Cardiac septum (tissue), 1 donor: ENCODE data around the gene SLC4A4. TPM values are rescaled to one million over a fixed set of nuclear protein-coding genes. Genes with fewer than 3 reads are reported as not detected.

ENCODE experiments used
- DNase-seq: peaks from one replicate; pipeline ENCODE4 v3.0.0-alpha.2; 2020; ENCODE audit warnings: low spot score
- intact Hi-C: fragments of 100-400 bp; cut with DNase I; formaldehyde crosslinking; loops from one replicate; pipeline ENCODE4 v1.14.0; 2022
- total RNA-seq: library from RNA; stranded (reverse); fragmentation: NEBNext Ultra II Directional; extraction: Animal tissue kit (Norgen Biotek cat#: 25700); gene quantifications from one replicate; pipeline ENCODE4 v1.2.1, GENCODE V29; 2021
- donor health status: DM: no; HTN: no; CAD: no.

Gene SLC4A4
- total RNA-seq, 1 donor from 2014 or later: 22.0 TPM

DNA sequence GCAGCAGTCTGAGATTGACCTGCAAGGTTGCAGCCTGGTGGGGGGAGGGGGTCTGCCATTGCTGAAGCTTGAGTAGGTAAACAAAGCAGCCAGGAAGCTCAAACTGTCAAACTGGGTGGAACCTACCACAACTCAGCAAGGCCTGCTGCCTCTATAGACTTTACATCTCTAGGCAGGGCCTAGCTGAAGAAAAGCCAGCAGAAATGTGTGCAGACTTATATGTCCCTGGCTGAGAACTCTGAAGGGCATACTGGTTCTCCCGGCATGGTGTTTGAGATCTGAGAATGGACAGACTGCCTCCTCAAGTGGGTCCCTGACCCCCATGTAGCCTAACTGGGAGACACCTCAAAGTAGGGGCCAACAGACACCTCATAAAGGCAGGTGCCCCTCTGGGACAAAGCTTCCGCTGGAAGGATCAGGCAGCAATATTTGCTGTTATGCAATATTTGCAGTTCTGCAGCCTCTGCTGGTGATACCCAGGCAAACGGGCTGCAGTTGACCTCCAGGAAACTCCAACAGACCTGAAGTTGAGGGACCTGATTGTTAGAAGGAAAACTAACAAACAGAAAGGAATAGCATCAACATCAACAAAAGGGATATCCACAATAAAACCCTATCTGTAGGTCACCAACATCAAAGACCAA lies 277.5 kb downstream of the SLC4A4 start:
- intact Hi-C loops: no loop called here
- DNase-seq: no peak
